Measurements from ENCODE around the gene MIPOL1. TPM values are rescaled to one million over a fixed set of nuclear protein-coding genes. Genes with fewer than 3 reads are reported as not detected.
A peak's percentile ranks its signal among the peaks of the same experiment; 100 is the strongest.
"Not testable (repeated sequence)": the region's sequence is repeated elsewhere in the genome, so short reads cannot be mapped to it uniquely, and the experiment has no call there.

MIPOL1 gene
- total RNA-seq, 6 experiments from 2014 or later = 3.0 to 5.7 (median 4.0) TPM

- H3K27me3 ChIP-seq = no peaks in the 10 kb centered on the region
- H3K27ac ChIP-seq = no peak overlapping the region
- H3K4me3 ChIP-seq = no peak overlapping the region
- TF ChIP-seq POLR2A (IDR thresholded peaks at IDR 0.05) (no peak), CTCF (IDR thresholded peaks at IDR 0.05) (no peak)
- H3K36me3 ChIP-seq = no peaks in the 10 kb centered on the region
- H3K9me3 ChIP-seq = no peaks in the 10 kb centered on the region
- DNase-seq = no peak
- 50% methylated on average over 1 of the region's 1 CpG for WGBS (ENCODE audit: insufficient coverage, low coverage, low lambda C conversion rate, missing lambda C conversion rate)
- no peaks in the 10 kb centered on the region for H3K4me1 ChIP-seq
- intact Hi-C loops (cut with DNase I) = no loop called here
- ATAC-seq = peak in 1 of 4 donors; percentile 51
Observed at GRCh38 chr14:37453985-37454384, 256.2 kb downstream of the MIPOL1 start.

GRCh38 chr14:37457334-37457733 lies 259.6 kb downstream of the MIPOL1 start:
- Histone ChIP-seq H3K9me3 (no peaks in the 10 kb centered on the region), H3K4me3 (no peak overlapping the region), H3K36me3 (no peaks in the 10 kb centered on the region), H3K27me3 (no peaks in the 10 kb centered on the region), H3K27ac (no peak overlapping the region), H3K4me1 (no peaks in the 10 kb centered on the region)
- no peak for TF ChIP-seq CTCF (IDR thresholded peaks at IDR 0.05)
- no peak for TF ChIP-seq POLR2A (IDR thresholded peaks at IDR 0.05)
- intact Hi-C loops (cut with DNase I) = no loop called here
- ATAC-seq (no peak), DNase-seq (no peak)

GRCh38 chr14:37462426-37462825 lies 264.7 kb downstream of the MIPOL1 start:
- H3K4me1 ChIP-seq = peaks cover 0 to 15% (median 1%) of the 10 kb centered on the region in 4 donors
- H3K27me3 ChIP-seq; ATAC-seq; H3K4me3 ChIP-seq; DNase-seq; H3K9me3 ChIP-seq; H3K27ac ChIP-seq; intact Hi-C loops (cut with DNase I); H3K36me3 ChIP-seq: not testable (repeated sequence)
- WGBS (ENCODE audit: insufficient coverage, low coverage, low lambda C conversion rate, missing lambda C conversion rate) = 87% methylated on average over 1 of the region's 1 CpG

GRCh38 chr14:37464192-37464858 lies 266.6 kb downstream of the MIPOL1 start:
- Histone ChIP-seq H3K9me3 (no peaks in the 10 kb centered on the region), H3K27me3 (no peaks in the 10 kb centered on the region), H3K36me3 (no peaks in the 10 kb centered on the region), H3K27ac (peak overlapping the region in 1 of 3 donors; percentile 77), H3K4me3 (no peak overlapping the region), H3K4me1 (peaks cover 0 to 28% (median 1%) of the 10 kb centered on the region in 4 donors)
- 68% methylated on average over 2 of the region's 3 CpGs for WGBS (ENCODE audit: insufficient coverage, low coverage, low lambda C conversion rate, missing lambda C conversion rate)
- intact Hi-C loops (cut with DNase I) = no loop called here
- TF ChIP-seq POLR2A (IDR thresholded peaks at IDR 0.05) (no peak), CTCF (IDR thresholded peaks at IDR 0.05) (no peak)
- ATAC-seq (no peak), DNase-seq (no peak)

GRCh38 chr14:37466003-37466622 lies 268.4 kb downstream of the MIPOL1 start:
- no peak for DNase-seq
- TF ChIP-seq POLR2A (IDR thresholded peaks at IDR 0.05) (no peak), CTCF (IDR thresholded peaks at IDR 0.05) (peak in 1 of 4 donors; percentile 18)
- H3K27ac ChIP-seq = peak overlapping the region; percentile 58 to 77 (median 61)

More at GRCh38 chr14:37466003-37466622, 268.4 kb downstream of the MIPOL1 start:
- no peaks in the 10 kb centered on the region for H3K36me3 ChIP-seq
- H3K9me3 ChIP-seq = no peaks in the 10 kb centered on the region
- intact Hi-C loops (cut with DNase I) = no loop called here
- no peaks in the 10 kb centered on the region for H3K27me3 ChIP-seq
- H3K4me1 ChIP-seq = peaks cover 0 to 28% (median 1%) of the 10 kb centered on the region in 4 donors
- peak overlapping the region in 2 of 3 donors; percentile 4 to 10 for H3K4me3 ChIP-seq
- ATAC-seq = peak; percentile 50 to 73 (median 58)
